Vagina (tissue), 2 donors: ENCODE data around the gene C5AR2.

Source experiments
- CTCF ChIP-seq, 3 experiments: fragments of 450-650 bp in 2 of 3; fragments of 200-600 bp in 1 of 3; sonication (generic) in 1 of 3; IDR thresholded peaks; one replicate each; pipeline ENCODE4 v1.5.1; 2017 to 2019; ENCODE audit warnings: antibody characterized with exemption in 3 of 3, mild to moderate bottlenecking in 2 of 3, moderate library complexity in 2 of 3
- POLR2A ChIP-seq, 2 donors: fragments of 450-650 bp; IDR thresholded peaks; one replicate each; pipeline ENCODE4 v1.6.1; 2017; ENCODE audit warnings: antibody characterized with exemption in 2 of 2, mild to moderate bottlenecking in 2 of 2, moderate library complexity in 2 of 2
- POLR2AphosphoS5 ChIP-seq, 2 donors: sonication (generic); formaldehyde crosslinking; IDR thresholded peaks; one replicate each; pipeline ENCODE4 v1.9.0; 2017; ENCODE audit warnings: antibody characterized with exemption in 2 of 2, mild to moderate bottlenecking in 2 of 2, low read depth in 1 of 2; ENCODE audit not compliant: insufficient read depth in 1 of 2

- TF ChIP-seq CTCF (IDR thresholded peaks at IDR 0.05), result no peak
- TF ChIP-seq POLR2AphosphoS5 (IDR thresholded peaks at IDR 0.05; ENCODE audit: insufficient read depth in 1 of 2, low read depth in 1 of 2), result no peak
- TF ChIP-seq POLR2A (IDR thresholded peaks at IDR 0.05), result no peak
Observed at GRCh38 chr19:47313754-47314295, 18.1 kb upstream of the C5AR2 start.
